Measurements from ENCODE around the gene NOTCH1. TPM values are rescaled to one million over a fixed set of nuclear protein-coding genes. Genes with fewer than 3 reads are reported as not detected.

The NOTCH1 gene
- total and polyA plus RNA-seq, 7 experiments from 2014 or later = 1.9 to 92.9 (median 52.0) TPM

DNA sequence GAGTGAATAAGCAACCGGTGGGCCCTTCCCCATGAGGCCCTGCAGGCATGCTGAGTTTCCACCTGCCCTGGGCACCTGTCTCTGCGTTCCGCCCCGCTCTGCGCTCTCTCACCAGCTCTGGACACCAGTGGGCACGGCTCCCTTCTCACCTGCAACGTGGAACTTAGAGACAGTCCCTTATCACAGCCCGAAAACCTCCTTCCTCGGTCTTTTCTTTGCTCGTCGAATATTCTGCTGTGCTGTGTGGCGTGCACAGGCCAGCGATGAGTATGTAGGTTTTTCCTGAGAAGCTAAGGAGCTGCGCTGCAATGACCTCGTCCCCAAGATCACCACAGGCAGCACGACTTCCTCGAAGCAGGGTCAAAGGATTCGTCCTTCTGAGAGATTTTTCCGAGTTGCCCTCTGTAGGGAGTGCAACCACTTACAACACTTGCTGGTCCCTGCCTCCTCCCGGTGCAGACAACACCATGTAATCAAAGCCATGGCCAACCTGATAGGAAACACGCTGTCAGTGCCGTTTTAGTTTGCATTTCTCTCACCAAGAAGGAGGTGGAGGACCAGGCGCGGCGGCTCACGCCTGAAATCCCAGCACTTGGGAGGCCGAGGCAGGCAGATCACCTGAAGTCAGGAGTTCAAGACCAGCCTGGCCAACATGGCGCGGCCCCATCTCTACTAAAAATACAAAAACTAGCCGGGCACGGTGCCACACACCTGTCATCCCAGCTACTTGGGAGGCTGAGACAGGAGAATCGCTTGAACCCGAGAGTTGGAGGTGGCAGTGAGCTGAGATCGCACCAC, 27.2 kb upstream of the NOTCH1 start:
- CTCF ChIA-PET = no interaction called here
- peaks cover 0 to 14% (median 0%) of the 10 kb centered on the region in 7 donors for H3K4me1 Mint-ChIP-seq

DNA sequence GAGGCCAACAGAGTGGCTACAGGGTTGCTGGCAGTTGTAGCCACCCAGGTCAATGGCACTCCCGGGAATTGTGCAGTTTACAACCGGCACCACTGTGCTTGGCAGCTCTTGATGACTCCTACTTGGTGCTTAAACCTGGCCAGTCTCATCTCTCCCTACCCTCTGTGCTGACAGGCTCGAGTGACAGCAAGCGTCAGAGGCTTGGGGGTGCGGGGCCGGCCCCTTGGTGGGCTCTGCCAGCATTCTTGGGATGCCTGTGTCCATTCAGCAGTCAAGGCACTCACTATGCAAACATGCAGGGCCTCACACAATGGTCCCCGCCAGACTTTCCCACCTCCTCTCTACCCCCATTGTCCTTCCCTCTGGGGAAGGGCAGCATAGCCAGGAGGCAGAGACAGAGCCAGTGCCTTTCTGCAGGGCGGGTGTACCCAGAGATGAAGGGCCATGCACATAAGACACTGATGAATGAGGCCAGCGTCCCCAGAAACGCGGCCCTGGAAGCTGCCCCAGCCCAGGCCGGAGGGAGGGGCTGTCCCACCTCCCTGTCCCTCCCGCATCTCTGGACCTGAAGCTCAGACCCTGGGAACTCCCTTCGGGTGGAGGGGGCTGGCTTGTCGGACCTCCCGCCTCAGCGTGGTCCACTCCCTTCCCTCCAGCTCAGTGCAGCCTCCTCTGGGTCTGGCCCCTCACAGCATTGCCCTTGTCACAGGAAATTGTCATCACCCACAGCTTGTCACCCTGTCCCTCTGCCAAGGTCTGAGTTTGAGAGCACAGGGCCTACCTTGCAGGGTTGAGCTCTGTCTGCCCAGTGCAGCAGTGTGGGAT, 26.4 kb upstream of the NOTCH1 start:
- CTCF ChIA-PET = no interaction called here
- no peaks in the 10 kb centered on the region for H3K4me1 ChIP-seq (ENCODE audit: control insufficient read depth in 2 of 2, insufficient read depth in 2 of 2, low read length in 2 of 2)
- H3K27ac ChIP-seq (ENCODE audit: low read depth, low read length) = no peak overlapping the region

More for the DNA sequence above, 27.2 kb upstream of the NOTCH1 start:
- H3K27me3 ChIP-seq (ENCODE audit: control insufficient read depth in 2 of 2, insufficient read depth in 2 of 2, low read length in 2 of 2) = no peaks in the 10 kb centered on the region
- DNase-seq (no peak), ATAC-seq (peak; percentile 27)
- no peaks in the 10 kb centered on the region for H3K4me1 ChIP-seq (ENCODE audit: control insufficient read depth in 2 of 2, insufficient read depth in 2 of 2, low read length in 2 of 2)
- Mint-ChIP-seq H3K27me3 (no peaks in the 10 kb centered on the region), H3K27ac (no peak overlapping the region), H3K4me3 (peak overlapping the region in 1 of 10 donors; percentile 13), H3K9me3 (peaks cover 0 to 5% (median 0%) of the 10 kb centered on the region in 11 donors), H3K36me3 (no peaks in the 10 kb centered on the region)
- intact Hi-C loops (cut with micrococcal nuclease) = no loop called here
- no peaks in the 10 kb centered on the region for H3K36me3 ChIP-seq (ENCODE audit: control insufficient read depth in 2 of 3, insufficient read depth in 3 of 3, low read length in 3 of 3)
- POLR2A ChIA-PET = interaction anchor here (1.2 kb wide), 1 partner anchor 9 kb away, joined by 3 read pairs; no protein-coding TSS in a partner anchor
- H3K4me3 ChIP-seq (ENCODE audit: low read length) = no peak overlapping the region
- no peaks in the 10 kb centered on the region for H3K9me3 ChIP-seq (ENCODE audit: control insufficient read depth in 2 of 3, low read length in 3 of 3)
- no peak overlapping the region for H3K27ac ChIP-seq (ENCODE audit: low read depth, low read length)

DNA sequence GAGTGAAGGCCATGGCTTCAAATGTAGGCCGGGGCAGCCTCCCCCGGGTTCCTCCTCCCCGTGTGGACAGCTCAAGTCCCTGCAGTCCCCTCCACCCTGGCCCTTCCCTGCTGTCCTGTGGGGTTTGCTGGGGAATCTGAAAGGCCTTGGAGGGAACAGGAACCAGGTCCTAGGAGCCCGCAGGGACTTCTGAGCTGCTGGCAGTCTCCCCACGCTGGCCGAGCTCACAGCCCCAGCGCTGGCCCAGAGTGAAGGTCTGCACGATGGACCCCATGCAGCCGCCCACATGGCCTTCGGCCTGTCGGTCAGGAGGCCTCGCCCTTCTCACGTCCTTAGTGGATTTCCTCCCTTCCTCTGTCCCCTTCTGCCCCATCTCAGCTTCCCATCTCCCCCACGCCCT, 25.7 kb upstream of the NOTCH1 start:
- DNase-seq = no peak
- H3K36me3 Mint-ChIP-seq = no peaks in the 10 kb centered on the region
- Histone ChIP-seq H3K27me3 (ENCODE audit: control insufficient read depth in 2 of 2, insufficient read depth in 2 of 2, low read length in 2 of 2) (no peaks in the 10 kb centered on the region), H3K36me3 (ENCODE audit: control insufficient read depth in 2 of 3, insufficient read depth in 3 of 3, low read length in 3 of 3) (no peaks in the 10 kb centered on the region), H3K4me3 (ENCODE audit: low read length) (no peak overlapping the region), H3K4me1 (ENCODE audit: control insufficient read depth in 2 of 2, insufficient read depth in 2 of 2, low read length in 2 of 2) (no peaks in the 10 kb centered on the region), H3K9me3 (ENCODE audit: control insufficient read depth in 2 of 3, low read length in 3 of 3) (no peaks in the 10 kb centered on the region), H3K27ac (ENCODE audit: low read depth, low read length) (no peak overlapping the region)
- H3K9me3 Mint-ChIP-seq = peaks cover 0 to 5% (median 0%) of the 10 kb centered on the region in 11 donors
- POLR2A ChIA-PET = no interaction called here
- no peak for ATAC-seq
- intact Hi-C loops (cut with micrococcal nuclease) = no loop called here
- peaks cover 0 to 14% (median 0%) of the 10 kb centered on the region in 7 donors for H3K4me1 Mint-ChIP-seq
- H3K4me3 Mint-ChIP-seq = no peak overlapping the region
- H3K27me3 Mint-ChIP-seq = no peaks in the 10 kb centered on the region
- no peak overlapping the region for H3K27ac Mint-ChIP-seq
- CTCF ChIA-PET = no interaction called here

More for the DNA sequence above, 26.4 kb upstream of the NOTCH1 start:
- no peaks in the 10 kb centered on the region for H3K27me3 Mint-ChIP-seq
- peaks cover 0 to 5% (median 0%) of the 10 kb centered on the region in 11 donors for H3K9me3 Mint-ChIP-seq
- no peak overlapping the region for H3K27ac Mint-ChIP-seq
- Histone ChIP-seq H3K27me3 (ENCODE audit: control insufficient read depth in 2 of 2, insufficient read depth in 2 of 2, low read length in 2 of 2) (no peaks in the 10 kb centered on the region), H3K36me3 (ENCODE audit: control insufficient read depth in 2 of 3, insufficient read depth in 3 of 3, low read length in 3 of 3) (no peaks in the 10 kb centered on the region), H3K9me3 (ENCODE audit: control insufficient read depth in 2 of 3, low read length in 3 of 3) (no peaks in the 10 kb centered on the region), H3K4me3 (ENCODE audit: low read length) (no peak overlapping the region)
- intact Hi-C loops (cut with micrococcal nuclease) = no loop called here
- POLR2A ChIA-PET = no interaction called here
- no peak overlapping the region for H3K4me3 Mint-ChIP-seq
- peak; percentile 84 for ATAC-seq
- peaks cover 0 to 14% (median 0%) of the 10 kb centered on the region in 7 donors for H3K4me1 Mint-ChIP-seq
- no peak for DNase-seq
- no peaks in the 10 kb centered on the region for H3K36me3 Mint-ChIP-seq

DNA sequence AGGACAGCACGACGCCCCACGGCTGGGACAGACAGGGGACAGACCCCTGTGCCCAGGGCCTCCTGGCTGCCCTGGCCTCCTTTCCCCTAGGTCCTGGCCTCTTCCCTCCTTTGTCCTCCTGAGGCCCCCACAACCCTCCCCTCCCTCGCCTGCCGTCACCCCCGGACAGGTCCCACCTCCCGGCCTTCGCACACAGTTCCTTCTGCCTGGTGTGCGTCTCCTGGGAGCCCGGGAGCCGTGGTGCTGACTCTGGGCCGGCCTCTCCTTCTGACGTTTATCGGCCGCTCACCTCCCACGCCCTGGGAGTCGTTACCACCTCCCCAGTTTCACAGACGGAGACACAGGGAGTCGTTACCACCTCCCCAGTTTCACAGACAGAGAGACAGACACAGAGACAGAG, 25.1 kb upstream of the NOTCH1 start:
- ChIA-PET CTCF (no interaction called here), POLR2A (no interaction called here)
- DNase-seq (no peak), ATAC-seq (no peak)
- Mint-ChIP-seq H3K9me3 (peaks cover 0 to 5% (median 0%) of the 10 kb centered on the region in 11 donors), H3K4me3 (no peak overlapping the region), H3K4me1 (peaks cover 0 to 13% (median 0%) of the 10 kb centered on the region in 7 donors), H3K36me3 (no peaks in the 10 kb centered on the region), H3K27me3 (no peaks in the 10 kb centered on the region), H3K27ac (no peak overlapping the region)
- intact Hi-C loops (cut with micrococcal nuclease) = no loop called here
- no peaks in the 10 kb centered on the region for H3K4me1 ChIP-seq (ENCODE audit: control insufficient read depth in 2 of 2, insufficient read depth in 2 of 2, low read length in 2 of 2)
- H3K4me3 ChIP-seq (ENCODE audit: low read length) = no peak overlapping the region
- no peaks in the 10 kb centered on the region for H3K27me3 ChIP-seq (ENCODE audit: control insufficient read depth in 2 of 2, insufficient read depth in 2 of 2, low read length in 2 of 2)
- H3K9me3 ChIP-seq (ENCODE audit: control insufficient read depth in 2 of 3, low read length in 3 of 3) = no peaks in the 10 kb centered on the region
- H3K27ac ChIP-seq (ENCODE audit: low read depth, low read length) = no peak overlapping the region
- no peaks in the 10 kb centered on the region for H3K36me3 ChIP-seq (ENCODE audit: control insufficient read depth in 2 of 3, insufficient read depth in 3 of 3, low read length in 3 of 3)

DNA sequence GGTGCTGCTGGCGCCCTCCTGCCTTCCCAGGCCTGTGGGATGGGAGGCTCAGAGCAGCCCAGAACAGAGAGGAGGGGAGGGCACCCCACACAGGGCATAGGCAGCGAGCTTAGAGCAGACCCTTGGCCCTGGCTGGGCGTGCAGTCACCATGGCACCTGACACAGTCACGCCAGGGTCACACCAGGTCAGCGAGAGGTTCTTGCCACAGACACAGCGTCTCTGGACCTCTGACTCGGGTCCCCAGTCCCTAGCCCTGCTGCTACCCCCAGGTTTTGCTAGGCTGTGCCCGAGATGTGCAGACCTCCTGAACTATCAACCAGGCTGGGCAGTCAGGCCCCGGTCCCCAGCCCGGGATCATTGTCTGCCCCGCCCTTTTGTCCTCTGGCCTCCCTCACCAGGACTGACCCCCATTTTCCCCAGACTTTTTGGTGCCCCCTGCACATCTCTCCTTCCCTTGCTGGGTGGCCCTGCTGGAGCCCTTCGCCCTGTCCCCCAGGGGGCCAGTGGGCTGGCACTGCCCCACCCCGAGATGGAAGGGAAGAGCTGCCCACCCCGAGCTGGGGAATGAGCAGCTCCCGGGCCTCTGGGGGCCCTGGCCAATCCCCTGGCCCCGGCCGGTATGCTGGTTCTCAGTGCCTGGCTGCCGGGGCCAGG, 24.5 kb upstream of the NOTCH1 start:
- Histone ChIP-seq H3K4me3 (ENCODE audit: low read length) (no peak overlapping the region), H3K27me3 (ENCODE audit: control insufficient read depth in 2 of 2, insufficient read depth in 2 of 2, low read length in 2 of 2) (no peaks in the 10 kb centered on the region), H3K4me1 (ENCODE audit: control insufficient read depth in 2 of 2, insufficient read depth in 2 of 2, low read length in 2 of 2) (no peaks in the 10 kb centered on the region), H3K27ac (ENCODE audit: low read depth, low read length) (no peak overlapping the region), H3K9me3 (ENCODE audit: control insufficient read depth in 2 of 3, low read length in 3 of 3) (no peaks in the 10 kb centered on the region), H3K36me3 (ENCODE audit: control insufficient read depth in 2 of 3, insufficient read depth in 3 of 3, low read length in 3 of 3) (no peaks in the 10 kb centered on the region)
- H3K36me3 Mint-ChIP-seq = no peaks in the 10 kb centered on the region
- CTCF ChIA-PET = no interaction called here
- POLR2A ChIA-PET = no interaction called here
- DNase-seq (no peak), ATAC-seq (no peak)
- no peak overlapping the region for H3K4me3 Mint-ChIP-seq
- peaks cover 0 to 13% (median 0%) of the 10 kb centered on the region in 7 donors for H3K4me1 Mint-ChIP-seq
- H3K9me3 Mint-ChIP-seq = peaks cover 0 to 5% (median 0%) of the 10 kb centered on the region in 11 donors
- no peaks in the 10 kb centered on the region for H3K27me3 Mint-ChIP-seq
- no peak overlapping the region for H3K27ac Mint-ChIP-seq
- intact Hi-C loops (cut with micrococcal nuclease) = no loop called here

DNA sequence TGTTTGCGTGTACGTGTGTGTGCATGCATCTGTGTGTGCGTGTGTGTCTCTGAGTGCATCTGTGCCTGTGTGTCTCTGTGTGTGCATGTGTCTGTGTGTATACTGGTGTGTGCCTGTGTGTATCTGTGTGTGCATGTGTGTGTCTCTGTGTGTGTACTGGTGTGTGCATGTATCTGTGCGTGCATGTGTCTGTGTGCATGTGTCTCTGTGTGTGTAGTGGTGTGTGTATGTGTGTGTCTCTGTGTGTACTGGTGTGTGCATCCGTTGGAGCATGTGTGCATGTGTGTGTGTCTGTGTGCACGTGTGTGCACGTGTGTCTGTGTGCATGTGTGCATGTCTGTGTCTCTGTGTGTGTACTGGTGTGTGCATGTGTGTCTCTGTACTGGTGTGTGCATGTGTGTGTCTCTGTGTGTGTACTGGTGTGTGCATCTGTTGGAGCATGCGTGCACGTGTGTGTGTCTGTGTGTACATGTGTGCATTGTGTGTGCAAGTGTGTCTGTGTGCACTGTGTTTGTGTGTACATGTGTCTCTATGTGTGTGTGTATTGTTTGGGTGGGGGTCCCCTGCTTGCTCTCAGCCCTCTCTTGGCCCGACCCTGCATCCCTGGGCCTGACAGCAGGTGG, 23.8 kb upstream of the NOTCH1 start:
- ChIA-PET CTCF (no interaction called here), POLR2A (no interaction called here)
- Mint-ChIP-seq H3K27ac (peak overlapping the region in 2 of 9 donors; percentile 0 to 32), H3K4me1 (peaks cover 0 to 13% (median 0%) of the 10 kb centered on the region in 7 donors), H3K4me3 (no peak overlapping the region), H3K9me3 (peaks cover 0 to 5% (median 0%) of the 10 kb centered on the region in 11 donors), H3K36me3 (no peaks in the 10 kb centered on the region), H3K27me3 (no peaks in the 10 kb centered on the region)
- Histone ChIP-seq H3K9me3 (ENCODE audit: control insufficient read depth in 2 of 3, low read length in 3 of 3) (no peaks in the 10 kb centered on the region), H3K4me3 (ENCODE audit: low read length) (no peak overlapping the region), H3K4me1 (ENCODE audit: control insufficient read depth in 2 of 2, insufficient read depth in 2 of 2, low read length in 2 of 2) (no peaks in the 10 kb centered on the region), H3K36me3 (ENCODE audit: control insufficient read depth in 2 of 3, insufficient read depth in 3 of 3, low read length in 3 of 3) (no peaks in the 10 kb centered on the region), H3K27ac (ENCODE audit: low read depth, low read length) (no peak overlapping the region), H3K27me3 (ENCODE audit: control insufficient read depth in 2 of 2, insufficient read depth in 2 of 2, low read length in 2 of 2) (no peaks in the 10 kb centered on the region)
- no peak for DNase-seq
- ATAC-seq = no peak
- intact Hi-C loops (cut with micrococcal nuclease) = no loop called here

Measured in naive thymus-derived CD4-positive, alpha-beta T cell (primary cell).